GM23338 (cell line): Measurements from ENCODE around the gene LPGAT1.

Experiments used
- CREB1 ChIP-seq: fragments of 250-450 bp; sonication (Bioruptor Pico); IDR thresholded peaks from 2 replicates; pipeline ENCODE4 v1.5.0; 2020; ENCODE audit warnings: low read depth, mild to moderate bottlenecking, moderate library complexity
- CTCF ChIP-seq, 2 experiments: fragments of 200-600 bp in 1 of 2; sonication (generic) in 1 of 2; conservative IDR thresholded peaks; 2 replicates each; pipeline versions ENCODE4 v1.5.1 to v1.6.1; 2016 to 2017; ENCODE audit warnings: antibody characterized with exemption in 2 of 2, low read depth in 2 of 2, mild to moderate bottlenecking in 2 of 2, moderate library complexity in 1 of 2
- EZH2phosphoT487 ChIP-seq: fragments of 200-600 bp; sonication (generic); IDR thresholded peaks from one replicate; pipeline ENCODE4 v1.8.1; 2018; ENCODE audit warnings: antibody characterized with exemption; ENCODE audit not compliant: unreplicated experiment
- JUNB ChIP-seq: IDR thresholded peaks from one replicate; pipeline ENCODE4 v1.6.1; 2016; ENCODE audit warnings: antibody characterized with exemption; ENCODE audit not compliant: unreplicated experiment
- NANOG ChIP-seq: IDR thresholded peaks from 2 replicates; pipeline ENCODE4 v1.6.1; 2016; ENCODE audit warnings: antibody characterized with exemption, borderline replicate concordance
- POLR2AphosphoS5 ChIP-seq: IDR thresholded peaks from 2 replicates; pipeline ENCODE4 v1.6.1; 2016; ENCODE audit warnings: antibody characterized with exemption, low read depth
- ZNF331 ChIP-seq: fragments of 250-450 bp; sonication (Bioruptor Pico); IDR thresholded peaks from 2 replicates; pipeline ENCODE4 v1.5.0; 2020; ENCODE audit warnings: low read depth, mild to moderate bottlenecking, moderate library complexity
- TF ChIP-seq, protein P1 (sequence below): IDR thresholded peaks from one replicate; pipeline ENCODE4 v1.6.1; 2018; ENCODE audit warnings: antibody characterized with exemption; ENCODE audit not compliant: unreplicated experiment

- TF ChIP-seq CTCF (conservative IDR thresholded peaks at IDR 0.05; ENCODE audit: low read depth in 2 of 2) (no peak), ZNF331 (CRISPR knock-in tag) (no peak), NANOG (no peak), POLR2AphosphoS5 (no peak), EZH2phosphoT487 (no peak), CREB1 (no peak), JUNB (no peak)
- TF ChIP-seq, protein P1, sequence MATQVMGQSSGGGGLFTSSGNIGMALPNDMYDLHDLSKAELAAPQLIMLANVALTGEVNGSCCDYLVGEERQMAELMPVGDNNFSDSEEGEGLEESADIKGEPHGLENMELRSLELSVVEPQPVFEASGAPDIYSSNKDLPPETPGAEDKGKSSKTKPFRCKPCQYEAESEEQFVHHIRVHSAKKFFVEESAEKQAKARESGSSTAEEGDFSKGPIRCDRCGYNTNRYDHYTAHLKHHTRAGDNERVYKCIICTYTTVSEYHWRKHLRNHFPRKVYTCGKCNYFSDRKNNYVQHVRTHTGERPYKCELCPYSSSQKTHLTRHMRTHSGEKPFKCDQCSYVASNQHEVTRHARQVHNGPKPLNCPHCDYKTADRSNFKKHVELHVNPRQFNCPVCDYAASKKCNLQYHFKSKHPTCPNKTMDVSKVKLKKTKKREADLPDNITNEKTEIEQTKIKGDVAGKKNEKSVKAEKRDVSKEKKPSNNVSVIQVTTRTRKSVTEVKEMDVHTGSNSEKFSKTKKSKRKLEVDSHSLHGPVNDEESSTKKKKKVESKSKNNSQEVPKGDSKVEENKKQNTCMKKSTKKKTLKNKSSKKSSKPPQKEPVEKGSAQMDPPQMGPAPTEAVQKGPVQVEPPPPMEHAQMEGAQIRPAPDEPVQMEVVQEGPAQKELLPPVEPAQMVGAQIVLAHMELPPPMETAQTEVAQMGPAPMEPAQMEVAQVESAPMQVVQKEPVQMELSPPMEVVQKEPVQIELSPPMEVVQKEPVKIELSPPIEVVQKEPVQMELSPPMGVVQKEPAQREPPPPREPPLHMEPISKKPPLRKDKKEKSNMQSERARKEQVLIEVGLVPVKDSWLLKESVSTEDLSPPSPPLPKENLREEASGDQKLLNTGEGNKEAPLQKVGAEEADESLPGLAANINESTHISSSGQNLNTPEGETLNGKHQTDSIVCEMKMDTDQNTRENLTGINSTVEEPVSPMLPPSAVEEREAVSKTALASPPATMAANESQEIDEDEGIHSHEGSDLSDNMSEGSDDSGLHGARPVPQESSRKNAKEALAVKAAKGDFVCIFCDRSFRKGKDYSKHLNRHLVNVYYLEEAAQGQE = no peak
These were observed 98.9 kb downstream of the LPGAT1 start for GRCh38 chr1:211731456-211732292.
